Inferior parietal cortex (tissue), 1 donor: ENCODE measurements around the gene SLC30A10.
"Not testable (repeated sequence)": the region's sequence is repeated elsewhere in the genome, so short reads cannot be mapped to it uniquely, and the experiment has no call there.

Experiments
- DNase-seq: peaks from one replicate; pipeline ENCODE4 v3.0.0-alpha.2; 2016; ENCODE audit errors: extremely low spot score

SLC30A10 gene

DNA sequence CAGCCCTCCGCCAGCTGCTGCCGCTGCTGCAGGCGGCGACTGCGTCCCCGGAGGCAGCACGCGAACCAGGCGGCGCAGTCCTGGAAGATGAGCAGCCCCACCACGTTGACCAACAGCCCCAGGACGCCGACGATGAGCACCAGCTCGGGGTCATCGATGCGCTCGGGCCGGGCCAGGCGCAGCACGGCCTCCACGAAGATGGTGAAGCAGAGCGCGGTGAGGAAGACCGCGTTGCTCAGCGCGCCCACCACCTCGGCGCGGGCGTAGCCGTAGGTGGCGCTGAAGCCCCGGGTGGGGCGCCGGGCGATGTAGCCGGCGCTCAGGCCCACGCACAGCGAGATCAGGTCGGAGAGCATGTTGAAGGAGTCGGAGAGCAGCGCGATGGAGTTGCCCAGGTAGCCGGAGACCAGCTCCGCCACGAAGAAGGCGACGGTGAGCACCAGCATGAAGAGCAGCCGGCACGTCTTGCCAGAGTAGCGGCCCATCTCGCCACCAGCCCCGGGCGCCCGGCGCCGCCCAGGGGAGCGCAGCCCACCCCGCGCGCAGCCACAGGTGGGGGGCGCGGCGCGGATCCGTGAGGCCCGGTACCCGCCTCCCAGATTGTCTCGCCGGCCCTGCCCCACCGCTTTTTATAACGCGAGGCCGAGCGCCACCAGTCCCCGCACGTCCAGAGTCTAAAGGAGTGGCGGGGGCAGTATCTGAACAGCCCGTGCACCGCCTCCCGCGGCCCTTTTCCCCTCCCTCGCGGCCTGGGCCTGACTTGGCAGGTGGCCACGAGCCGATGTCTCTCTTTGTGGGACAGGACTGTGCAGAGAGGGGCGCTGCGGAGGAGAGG, at the start of gene SLC30A10:
SLC30A10 (minus strand) TSS at position 602 of the 835 bp plus-strand sequence; CDS start at position 485, 117 bp downstream.
- no peak for DNase-seq

DNA sequence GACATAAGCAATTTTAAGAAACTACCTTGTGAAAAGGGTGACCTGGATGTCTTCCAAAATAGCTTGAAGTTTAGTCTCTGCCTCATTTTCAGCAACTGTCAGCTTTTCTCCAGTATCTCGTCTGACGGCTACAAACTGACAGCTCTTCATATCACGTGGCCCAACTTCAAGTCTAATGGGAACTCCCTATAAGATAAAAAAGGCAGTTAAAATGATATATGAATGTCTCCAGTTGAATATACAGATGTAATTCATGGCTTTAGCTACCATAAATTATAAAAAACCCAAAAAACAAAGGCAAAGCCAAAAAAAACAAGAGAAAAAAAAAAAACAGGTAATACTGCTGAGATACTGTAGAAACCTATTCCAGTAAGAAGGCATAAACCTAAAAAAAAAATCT, 44.9 kb upstream of the SLC30A10 start:
- no peak for DNase-seq

DNA sequence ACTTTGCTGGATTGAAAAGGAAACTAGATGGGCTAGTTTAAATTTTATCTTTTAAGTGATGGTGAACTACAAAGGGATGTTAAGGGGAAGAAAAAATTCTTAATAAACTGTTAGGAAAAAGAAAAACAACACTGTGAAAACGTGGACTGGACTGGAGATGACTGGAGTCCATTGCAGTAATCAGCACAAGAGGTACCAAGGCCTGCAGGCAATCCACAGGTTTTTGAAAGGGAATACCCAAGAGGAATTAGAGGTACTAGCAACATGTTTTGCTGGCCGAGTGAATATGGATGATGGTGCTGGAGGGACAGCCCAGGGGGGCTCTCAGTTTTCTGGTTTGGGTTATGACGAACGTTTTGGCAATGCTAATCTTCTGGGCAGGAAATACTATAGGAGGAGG, 39.0 kb upstream of the SLC30A10 start:
- DNase-seq, result no peak

DNA sequence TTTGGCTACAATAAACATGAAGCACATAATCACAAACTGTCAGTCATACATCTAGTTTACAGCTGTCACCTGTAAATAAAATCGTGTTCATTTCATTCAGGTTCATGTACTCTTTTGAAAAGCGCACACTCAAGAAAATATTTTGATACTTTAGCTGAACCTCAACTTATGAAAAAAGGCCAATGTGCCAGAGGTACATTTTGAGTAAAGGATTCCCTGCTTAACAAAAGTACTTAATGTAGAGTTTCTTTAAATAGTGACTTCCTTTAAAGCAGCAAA, 37.7 kb upstream of the SLC30A10 start:
- DNase-seq, result no peak

DNA sequence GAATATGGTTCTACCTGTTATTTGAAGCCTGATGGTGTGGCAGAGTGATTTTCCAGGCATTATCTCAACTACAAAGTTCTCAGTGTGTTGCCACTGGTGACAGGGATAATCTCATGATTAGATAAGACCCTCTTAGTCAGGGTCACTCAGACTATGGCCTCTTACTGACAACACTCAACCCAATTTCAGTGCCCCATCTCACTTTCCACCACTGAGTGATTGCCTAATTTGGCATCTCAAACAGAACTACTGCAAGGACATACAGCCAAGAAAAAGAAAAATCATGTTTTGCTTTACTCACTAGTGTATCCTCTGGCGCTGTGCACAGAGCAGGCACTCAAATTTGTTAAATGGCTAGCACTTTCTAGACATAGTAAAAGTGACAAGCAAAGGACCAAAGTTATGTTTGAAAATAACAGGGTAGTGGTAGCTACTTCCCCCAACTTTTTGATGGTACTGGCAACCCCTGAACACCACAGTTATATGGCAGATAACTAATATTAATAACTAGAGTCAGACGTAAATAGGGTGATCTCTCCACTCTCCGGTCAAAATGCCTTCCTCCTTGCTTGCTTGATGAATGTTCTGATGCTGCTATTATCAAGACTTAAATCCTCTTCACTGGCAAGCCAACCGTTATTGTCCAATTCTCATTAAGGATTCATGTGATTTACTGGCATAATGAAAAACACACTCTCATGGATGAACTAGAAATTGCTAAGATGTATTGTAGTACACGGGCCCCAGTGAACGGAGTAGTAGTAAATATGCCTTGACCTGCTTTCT, 37.1 kb upstream of the SLC30A10 start:
- DNase-seq, result no peak

DNA sequence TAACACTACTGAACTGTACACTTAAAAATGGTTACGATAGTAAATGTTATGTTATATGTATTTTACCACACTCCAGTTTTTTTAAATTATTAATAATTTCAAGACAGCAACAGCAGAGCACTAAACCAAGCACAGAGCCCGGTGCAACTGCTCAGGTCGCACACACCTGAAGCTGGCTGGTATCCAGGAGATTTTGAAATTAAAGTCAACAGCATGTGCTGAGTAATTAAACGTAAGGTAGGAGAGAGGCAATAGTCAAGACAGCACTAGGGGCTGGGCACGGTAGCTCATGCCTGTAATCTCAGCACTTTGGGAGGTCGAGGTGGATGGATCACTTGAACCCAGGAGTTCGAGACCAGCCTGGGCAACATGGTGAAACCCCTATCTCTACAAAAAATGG, 35.1 kb upstream of the SLC30A10 start:
- no peak for DNase-seq

DNA sequence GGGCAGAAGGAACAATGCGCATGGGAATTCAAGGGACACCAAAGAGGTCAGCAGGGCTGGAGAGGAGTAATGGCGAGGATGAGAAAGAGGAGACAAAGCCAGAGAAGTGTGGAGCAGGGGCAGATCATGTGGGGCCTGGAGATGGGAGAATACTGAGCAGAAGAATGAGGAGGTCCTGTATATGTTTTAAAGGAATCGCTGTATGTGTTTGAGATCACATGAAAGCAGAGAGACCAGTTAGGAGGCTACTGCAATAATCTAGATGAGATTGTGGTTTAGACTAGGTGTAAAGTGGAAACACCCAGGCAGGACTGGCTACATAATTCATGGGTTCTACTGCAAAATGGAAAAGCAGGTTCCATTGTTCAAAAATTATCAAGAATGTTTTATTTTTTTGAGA, 33.3 kb upstream of the SLC30A10 start:
- no peak for DNase-seq

DNA sequence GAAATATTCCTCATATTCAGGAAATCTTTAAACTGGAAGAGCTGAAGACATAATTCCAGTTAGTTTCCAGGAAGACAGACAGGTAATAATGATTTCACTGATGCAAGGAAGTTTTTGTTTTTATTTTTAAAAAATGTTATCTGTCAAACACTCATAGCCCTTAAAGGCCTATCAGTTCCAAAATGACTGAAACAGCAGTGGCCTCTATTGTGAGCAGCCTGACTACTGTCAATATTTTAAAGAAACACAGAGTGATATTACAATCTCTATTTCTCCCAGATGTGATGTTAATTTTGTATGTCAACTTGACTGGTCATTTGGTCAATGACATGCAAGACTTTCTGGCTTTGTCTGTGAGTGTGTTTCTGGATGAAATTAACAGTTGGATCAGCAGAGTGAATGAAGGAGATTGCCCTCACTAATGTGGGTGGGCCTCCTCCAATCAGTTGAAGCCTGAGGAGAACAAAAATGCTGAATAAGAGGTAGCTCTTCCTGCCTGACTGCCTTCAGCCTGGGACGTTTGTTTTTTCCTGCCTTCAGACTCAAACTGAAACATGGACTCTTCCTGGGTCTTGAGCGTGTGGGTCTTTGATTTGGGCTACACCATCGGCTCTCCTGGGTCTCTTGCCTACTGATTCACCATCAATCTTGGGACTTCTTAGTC, 31.3 kb upstream of the SLC30A10 start:
- no peak for DNase-seq

DNA sequence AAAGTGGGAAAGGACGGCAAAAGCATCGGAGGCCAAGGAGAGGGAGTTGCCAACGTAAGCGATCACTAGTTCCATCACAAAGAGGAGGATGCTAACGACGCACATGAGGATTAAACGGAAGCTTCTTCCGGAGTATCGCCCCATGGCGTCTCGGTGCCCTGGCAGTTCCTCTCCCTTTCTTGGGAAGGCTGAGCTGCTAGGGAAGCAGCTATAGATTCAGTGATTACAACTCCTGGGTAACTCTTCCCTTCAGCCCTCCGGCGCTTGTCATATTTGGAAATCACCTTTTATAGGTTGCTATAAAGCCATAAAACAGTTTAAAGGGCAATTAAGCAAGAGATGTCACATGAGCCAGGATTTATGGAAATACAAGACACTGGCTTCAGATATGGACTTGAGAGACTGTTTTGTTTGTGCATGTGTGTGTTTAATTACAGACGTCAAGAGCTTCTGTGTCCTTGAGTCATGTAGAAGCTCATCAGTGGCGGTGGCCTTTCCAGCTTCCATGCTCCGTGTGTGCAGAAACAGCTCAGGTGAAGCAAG, 30.6 kb upstream of the SLC30A10 start:
- no peak for DNase-seq

DNA sequence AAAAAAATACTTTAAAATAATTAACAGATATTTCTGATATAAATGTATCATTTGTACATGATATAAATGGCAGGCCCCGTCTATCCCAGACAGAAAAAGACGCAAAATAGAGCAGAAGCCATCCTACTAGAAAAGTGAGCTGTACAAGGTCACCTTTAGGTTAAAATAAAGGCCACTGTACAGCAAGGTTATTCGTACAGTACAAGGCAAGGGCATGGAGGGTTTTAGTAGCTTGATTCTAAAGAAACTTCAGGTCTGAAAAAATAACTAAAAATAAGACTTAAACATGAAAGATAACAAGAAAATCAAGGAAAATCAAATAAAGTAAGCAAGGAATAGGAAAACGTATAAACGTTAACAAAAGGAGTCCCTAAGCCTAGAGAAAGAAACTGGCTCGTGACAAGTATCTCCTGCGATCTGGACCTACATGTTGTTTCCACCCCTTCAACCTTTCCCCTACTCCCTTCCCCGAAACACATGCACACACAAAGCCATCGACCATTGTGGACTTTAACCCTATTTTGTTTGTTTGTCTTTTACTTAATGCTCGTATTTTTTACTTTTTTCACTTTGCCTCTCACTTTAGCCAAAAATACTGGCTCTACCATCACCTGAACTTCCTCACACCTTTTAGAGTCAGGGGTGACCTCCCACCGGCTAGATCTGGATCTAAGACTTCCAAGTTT, 26.5 kb upstream of the SLC30A10 start:
- DNase-seq, result no peak

DNA sequence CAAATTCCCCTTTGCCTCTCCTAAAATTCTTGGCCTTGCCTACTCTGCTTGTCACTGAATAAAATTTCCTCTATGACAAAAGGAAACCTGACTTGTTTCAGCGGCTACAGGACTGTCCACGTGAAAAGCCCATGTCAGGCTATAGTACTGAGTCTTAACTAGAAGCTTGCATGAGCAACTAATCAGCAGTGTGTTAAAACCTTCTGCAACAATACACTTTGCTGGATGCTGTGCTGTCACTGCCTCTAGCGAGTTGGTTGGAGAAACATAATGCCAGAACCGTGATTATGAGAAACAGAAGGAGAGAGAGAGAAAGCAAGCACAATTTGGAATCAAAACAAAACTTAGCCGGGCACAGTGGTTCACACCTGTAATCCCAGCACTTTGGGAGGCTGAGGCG, 25.7 kb upstream of the SLC30A10 start:
- DNase-seq, result no peak

DNA sequence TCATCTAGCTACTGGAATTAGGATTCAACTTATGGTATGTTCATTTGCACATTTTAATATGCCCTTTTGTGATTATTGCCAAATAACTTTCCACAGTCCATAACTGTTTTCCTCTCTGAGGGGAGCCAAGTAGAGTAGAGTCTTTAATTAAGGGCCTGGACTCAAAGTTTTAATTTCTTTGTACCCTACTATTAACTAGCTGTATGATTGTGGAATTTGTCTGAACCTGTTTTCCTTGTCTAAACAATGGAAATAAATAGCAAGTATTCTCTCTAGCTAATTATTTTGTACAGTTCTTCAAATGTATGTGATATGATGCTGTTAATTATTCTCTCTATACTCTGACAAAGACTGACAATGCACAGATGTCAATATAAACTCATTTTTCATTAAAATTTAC, 24.0 kb upstream of the SLC30A10 start:
- no peak for DNase-seq

DNA sequence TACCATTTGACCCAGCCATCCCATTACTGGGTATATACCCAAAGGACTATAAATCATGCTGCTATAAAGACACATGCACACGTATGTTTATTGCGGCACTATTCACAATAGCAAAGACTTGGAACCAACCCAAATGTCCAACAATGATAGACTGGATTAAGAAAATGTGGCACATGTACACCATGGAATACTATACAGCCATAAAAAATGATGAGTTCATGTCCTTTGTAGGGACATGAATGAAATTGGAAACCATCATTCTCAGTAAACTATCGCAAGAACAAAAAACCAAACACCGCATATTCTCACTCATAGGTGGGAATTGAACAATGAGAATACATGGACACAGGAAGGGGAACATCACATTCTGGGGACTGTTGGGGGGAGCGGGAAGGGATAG, 20.9 kb upstream of the SLC30A10 start:
- not testable (repeated sequence) for DNase-seq

DNA sequence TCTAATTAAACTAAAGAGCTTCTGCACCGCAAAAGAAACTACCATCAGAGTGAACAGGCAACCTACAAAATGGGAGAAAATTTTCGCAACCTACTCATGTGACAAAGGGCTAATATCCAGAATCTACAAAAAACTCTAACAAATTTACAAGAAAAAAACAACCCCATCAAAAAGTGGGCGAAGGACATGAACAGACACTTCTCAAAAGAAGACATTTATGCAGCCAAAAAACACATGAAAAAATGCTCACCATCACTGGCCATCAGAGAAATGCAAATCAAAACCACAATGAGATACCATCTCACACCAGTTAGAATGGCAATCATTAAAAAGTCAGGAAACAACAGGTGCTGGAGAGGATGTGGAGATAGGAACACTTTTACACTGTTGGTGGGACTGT, 20.4 kb upstream of the SLC30A10 start:
- not testable (repeated sequence) for DNase-seq

DNA sequence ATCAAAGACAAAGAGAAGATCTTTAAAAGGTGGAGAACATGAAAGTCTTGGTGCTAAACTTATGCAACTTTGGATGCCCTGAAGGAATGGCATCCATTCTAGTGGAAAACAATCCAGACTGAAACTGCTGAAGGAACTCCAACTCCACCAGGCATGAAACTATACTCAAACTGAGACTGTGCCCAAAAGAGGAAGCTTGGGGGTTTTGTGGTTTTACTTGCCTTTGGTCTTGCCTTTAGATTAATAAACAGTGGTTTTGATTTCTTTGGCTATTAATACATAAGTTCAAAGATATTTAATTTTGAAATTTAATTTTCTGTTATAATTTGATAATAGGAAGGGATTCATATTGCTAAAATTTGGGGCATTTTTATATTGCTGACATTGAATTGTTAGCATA, 17.4 kb upstream of the SLC30A10 start:
- DNase-seq, result no peak

DNA sequence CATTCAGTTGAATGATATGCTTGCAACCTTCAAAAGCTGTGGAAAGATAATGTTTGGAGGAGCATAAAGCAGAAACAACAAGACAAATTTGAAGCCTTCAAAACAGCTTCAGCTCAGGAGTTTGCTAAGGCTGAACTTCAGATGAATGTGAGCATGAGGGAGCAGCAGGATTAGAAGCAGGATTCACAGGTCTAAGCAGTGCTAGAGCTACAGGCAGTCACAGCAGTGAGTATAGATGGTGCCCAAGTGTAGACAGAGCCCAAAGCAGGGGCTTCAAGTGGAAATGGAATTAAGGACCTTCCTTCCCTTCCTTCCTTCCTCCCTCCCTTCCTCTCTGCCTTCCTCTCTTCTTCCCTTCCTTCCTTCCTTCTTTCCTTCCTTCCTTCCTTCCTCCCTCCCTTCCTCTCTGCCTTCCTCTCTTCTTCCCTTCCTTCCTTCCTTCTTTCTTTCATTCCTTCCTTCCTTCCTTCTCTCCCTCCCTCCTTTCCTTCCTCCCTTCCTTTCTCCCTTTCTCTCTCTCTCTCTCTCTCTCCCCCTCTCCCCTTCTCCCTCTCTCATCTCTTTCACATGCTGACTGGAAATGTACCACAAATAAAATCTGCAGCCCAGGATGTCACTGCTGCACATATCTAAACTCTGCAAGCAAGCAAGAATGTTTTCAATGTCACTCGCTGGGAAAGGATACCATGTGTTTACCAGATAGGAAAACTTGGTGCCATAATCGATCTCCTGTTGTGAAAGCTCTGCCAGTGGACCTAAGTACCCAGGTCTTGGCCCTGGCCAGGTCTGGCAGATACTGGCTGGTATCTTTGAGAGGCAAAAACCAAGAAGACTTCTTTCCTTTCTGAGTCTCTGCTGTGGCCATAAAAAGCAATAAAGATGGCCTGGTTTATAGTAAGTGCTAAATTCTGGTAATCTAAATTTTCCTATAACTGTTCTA, 13.1 kb upstream of the SLC30A10 start:
- no peak for DNase-seq

DNA sequence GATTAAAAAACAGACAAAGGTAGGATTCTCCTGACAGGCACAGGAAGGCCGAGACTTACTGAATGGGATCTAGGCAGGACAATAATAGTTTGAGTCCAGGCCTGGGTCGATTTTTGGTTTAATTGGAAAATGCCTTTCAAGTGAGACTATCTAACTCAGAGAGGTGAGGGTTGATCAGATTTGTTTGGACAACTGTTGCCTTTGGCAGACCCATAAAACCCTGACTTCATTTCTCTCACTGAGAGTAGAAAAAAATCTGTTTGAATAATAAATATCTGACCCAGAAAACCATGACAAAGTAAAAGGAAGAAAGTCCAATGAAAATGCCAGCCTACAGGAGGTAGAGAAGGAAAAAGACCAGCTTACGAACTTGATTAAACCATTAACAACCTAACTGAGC, 12.3 kb upstream of the SLC30A10 start:
- no peak for DNase-seq

DNA sequence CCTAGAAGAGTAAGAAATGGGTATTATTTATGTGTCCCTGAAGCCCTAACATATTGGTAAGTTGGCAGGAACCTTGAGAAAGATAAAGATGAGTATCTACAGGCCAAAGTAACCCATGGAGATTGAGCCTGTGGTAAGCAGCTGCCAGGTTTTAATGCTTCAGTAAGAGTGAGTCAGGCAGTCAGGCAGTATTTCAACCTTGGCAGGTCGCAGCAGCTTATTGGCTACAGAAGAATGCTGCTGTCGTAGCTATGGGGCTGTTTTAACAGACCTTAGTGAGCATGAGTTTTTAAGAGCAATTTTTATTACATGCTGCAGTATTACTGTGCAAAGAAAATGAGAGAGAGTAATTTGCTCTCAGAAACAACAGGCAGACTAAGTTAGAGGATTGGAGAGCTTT, 10.3 kb upstream of the SLC30A10 start:
- no peak for DNase-seq

DNA sequence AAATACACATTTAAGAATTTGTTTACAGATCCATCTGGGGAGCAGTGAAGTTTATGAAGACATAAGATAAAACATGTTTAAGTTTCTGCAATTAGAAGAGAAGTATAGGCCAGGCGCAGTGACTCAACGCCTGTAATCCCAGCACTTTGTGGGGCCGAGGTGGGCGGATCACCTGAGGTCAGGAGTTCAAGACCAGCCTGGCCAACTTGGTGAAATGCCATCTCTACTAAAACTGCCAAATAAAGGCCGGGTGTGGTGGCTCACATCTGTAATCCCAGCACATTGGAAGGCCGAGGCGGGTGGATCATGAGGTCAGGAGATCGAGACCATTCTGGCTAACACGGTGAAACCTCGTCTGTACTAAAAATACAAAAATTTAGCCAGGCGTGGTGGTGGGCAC, 5.4 kb upstream of the SLC30A10 start:
- not testable (repeated sequence) for DNase-seq

DNA sequence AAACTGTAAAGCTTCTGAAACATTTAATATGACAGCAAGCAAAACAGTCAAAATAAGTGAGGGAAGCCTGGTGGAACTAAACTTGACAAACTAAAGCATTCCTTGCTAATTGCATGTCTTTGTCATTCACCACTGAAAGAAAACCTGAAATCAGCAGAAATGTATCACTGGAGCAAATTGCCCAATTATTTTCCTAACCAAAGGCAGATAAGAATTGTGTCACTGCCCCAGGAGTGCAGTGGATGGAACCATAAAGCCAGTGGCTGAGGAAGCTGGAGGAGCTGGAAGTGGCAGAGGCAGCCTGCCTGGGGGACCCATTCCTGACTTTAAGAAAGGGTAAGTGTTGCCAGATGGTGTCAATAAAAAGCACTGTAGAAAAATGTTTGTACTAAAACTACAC, 2.7 kb upstream of the SLC30A10 start:
- DNase-seq, result no peak

DNA sequence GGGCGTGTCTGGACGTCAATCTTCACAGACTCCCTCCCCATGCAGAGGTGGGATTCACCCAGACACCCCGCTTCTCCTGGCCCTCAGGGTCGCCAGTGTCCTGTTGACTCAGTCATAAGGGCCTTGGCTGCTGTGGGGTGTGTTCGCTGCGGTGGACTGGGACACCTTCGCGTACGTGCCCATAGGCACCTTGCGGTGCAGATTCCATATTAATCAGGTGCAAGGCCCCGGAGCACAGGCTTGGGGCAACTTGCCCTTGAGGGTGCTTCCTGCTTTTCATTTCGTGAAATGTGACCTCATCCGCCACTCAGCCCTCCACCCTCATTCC, 398 bp upstream of the SLC30A10 start:
- no peak for DNase-seq
